ENCODE measurements around the gene PRKD1. TPM values are rescaled to one million over a fixed set of nuclear protein-coding genes. Genes with fewer than 3 reads are reported as not detected.
"Not testable (repeated sequence)": the region's sequence is repeated elsewhere in the genome, so short reads cannot be mapped to it uniquely, and the experiment has no call there.

The PRKD1 gene
- total RNA-seq, 1 donor from 2014 or later: 3.2 TPM

DNA sequence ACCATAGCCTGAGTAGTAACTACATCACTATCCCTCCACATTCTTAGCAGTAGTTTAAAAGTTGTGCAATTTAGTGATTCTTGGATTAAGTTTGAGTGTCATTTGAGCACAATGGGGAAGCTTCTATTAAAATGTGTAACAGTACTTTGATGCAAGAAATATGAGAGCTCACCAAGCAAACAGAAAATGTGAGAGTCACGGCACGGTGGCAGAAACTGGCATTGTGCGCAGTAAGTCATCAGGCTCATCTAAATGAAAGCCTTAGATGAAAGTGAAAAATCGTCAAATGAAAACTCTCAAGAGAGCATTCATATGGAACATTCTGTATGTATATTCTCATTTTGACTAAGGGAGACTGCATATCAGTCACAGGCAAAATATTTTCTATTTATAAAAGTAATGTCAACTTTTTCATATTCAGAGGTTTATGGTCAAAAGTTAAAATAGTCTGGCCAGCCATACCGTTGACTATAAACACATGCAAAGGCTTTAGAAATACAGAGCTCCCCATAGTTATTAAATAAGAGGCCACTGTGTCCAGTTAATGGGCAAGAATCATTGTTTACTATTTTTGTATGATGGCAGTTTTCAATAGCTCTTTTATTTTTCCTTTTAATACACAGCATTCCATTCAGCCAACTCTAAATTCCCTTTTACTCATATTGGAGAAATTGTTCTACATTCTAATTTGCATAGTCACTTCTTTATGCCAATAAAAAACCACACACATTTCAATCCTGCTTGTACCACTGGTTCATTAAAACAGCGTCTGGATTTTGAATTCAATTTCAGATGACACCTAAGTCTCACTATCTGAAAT, 167.9 kb downstream of the PRKD1 start:
- intact Hi-C loops (cut with DNase I): no loop called here
- no peak for ATAC-seq
- DNase-seq (ENCODE audit: missing footprints): no peak

DNA sequence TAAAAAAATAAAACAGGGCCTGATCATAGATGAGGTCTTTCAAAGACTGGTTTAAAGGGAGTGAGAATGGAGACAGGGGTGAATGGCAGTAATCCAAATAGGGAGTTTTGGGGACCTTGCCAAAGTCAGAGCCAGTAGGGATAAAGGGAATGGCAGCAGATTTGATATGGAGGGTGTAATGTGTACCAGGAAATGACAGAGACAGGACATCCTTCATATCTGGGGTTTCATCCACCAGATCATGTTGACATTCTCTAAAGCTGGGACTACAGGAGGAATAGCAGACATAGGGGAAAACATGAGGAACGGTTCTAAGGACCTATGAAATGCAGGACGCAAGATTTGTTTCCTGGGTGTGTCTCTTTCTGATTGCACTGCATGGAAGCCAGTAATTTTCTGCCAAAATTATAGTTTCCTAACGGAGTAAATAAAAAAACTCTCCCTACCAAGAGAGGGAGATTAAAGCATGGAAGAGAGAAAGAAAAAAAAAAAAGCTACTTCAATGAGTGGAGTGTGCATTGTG, 169.9 kb downstream of the PRKD1 start:
- ATAC-seq (peak; percentile 13), DNase-seq (ENCODE audit: missing footprints) (no peak)

DNA sequence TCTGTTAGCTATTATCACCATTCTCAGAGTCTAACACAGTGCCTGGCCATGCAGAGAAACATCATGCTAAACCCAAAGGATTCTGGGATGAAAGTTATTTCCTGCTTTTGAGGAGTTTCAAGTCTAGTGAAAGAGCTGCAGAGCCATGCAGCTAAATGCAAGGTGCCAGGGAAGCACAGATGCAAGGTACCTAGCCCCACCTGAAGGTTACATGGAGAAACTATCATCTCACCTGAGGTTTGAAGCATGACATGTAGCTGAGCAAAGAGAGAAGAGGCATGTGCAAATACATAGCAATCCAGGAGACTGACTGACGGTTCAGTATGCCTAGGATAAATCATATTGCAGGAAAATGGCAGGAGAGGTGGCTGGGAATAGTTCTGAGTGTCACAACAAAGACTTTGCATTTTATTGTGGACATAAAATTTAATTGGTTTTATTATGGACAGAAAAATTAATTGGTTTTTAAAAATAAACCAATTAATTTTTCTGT, 170.4 kb downstream of the PRKD1 start:
- intact Hi-C loops (cut with DNase I): no loop called here
- ATAC-seq (no peak), DNase-seq (ENCODE audit: missing footprints) (no peak)

More for the DNA sequence above, 169.9 kb downstream of the PRKD1 start:
- intact Hi-C loops (cut with DNase I): no loop called here

DNA sequence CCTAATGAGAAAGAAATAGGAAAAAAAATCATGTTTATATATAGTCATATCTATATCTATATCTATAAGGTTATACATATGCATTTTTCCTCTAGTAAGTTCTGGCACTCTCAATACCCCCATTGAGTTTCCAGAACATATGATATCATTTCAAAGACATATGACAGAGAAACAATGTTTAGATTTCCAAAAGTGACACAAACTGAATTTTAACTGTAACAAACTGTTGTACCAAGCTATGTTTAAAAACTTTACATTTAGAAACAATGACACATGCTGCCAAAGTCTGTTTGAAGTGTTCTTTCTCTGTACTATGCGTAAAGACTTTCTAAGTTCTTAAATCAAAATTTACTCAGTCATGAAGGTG, 171.6 kb downstream of the PRKD1 start:
- ATAC-seq (no peak), DNase-seq (ENCODE audit: missing footprints) (no peak)
- intact Hi-C loops (cut with DNase I): no loop called here

DNA sequence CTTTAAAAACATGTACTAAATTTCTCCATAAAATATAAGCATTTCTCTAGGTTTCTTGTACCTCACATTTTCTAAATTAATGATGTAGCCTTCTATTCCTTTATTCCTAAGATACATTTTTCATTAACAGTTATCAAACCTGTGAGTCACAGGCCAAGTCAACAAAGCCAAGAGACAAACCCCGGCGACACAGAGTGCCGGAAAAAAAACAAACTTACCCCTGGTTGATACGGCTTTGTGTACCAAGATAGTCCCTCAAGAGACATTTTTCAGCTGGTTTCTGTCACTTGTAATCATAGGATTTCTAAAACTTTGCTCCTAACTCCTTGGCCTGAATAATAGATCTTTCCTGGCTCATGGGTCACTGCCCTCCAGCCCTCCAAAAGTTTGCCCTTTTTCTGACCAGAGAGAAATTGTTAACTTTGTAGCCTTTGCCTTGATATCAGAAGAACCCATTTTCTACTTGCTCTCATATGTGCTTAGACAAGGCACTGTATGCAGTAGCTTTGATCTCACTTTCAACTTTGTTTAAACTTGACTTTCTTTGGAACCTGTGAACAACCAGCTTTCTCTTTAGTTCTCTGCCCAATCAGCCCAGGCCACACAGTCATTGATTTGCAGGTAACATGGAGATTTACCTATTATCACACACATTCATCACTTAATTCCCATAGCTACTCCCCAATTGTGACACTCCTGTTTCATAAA, 172.2 kb downstream of the PRKD1 start:
- intact Hi-C loops (cut with DNase I): no loop called here
- no peak for ATAC-seq
- DNase-seq (ENCODE audit: missing footprints): no peak

DNA sequence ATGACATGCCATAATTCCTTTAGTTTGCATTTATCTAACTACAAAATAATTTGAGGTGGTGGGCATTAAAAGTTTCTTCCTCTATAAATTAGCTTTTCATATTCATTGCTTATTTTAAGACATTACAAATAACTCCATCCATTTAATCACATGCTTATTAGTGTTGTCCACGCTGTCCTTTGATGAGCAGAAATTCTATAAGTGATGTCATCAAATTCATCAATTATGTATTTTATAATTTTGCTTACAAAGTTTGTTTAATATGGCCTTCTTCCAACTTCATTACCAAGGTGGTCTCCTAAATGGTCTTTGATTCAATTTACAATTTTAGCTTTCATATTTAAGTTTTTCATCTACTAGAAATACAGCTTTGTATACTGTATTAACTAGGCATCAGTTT, 173.5 kb downstream of the PRKD1 start:
- DNase-seq (ENCODE audit: missing footprints): no peak
- no peak for ATAC-seq
- intact Hi-C loops (cut with DNase I): no loop called here

DNA sequence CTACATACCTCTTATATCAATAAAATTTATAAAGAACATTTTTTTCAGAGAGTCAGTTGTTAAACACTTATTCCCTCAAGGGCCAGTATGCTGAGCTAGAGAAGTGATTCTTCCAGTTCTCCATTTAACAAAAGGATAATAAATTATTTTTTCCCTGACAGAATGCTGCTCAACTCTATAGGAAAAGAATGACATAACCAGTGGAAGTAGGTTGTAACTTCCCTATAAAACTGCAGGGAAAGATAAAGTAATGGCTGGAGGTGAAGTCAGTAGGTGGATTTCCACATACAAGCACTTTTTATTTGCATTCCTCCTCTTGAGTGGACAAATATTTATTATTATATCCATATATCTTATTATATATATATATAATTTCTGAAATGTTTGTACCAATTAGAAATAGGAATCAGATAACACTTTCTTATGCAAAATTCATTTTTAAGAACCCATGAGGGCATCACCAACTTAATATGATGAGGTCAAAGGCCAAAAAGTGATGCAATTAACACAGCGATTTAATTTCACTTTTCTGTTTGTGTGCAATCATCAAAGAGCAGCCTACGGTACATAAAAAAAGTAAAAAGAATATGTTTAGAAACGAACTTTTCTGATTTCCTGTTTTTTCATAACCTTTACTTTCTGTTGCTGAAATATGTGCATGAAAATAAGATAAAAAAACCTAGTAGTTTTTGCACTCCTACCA, 175.3 kb downstream of the PRKD1 start:
- intact Hi-C loops (cut with DNase I): no loop called here
- DNase-seq (ENCODE audit: missing footprints) (no peak), ATAC-seq (no peak)

DNA sequence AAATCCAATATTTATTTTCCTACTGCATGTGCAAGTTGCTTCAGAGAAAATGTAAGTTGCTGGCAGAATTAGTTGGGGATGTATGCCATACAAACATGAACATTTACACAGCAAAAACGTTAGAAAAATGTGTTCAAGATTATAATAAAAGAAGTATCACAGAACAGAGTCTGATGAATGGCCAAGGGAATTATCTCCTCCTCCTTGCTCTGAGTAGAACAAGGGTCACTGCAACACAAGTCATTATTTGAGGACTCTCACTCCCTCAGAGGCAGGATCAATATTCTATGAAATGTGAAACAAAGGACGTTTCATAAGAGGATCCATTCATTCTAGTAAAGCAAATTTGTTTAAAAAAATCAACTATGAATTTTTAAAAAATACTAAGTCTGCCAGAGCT, 177.8 kb downstream of the PRKD1 start:
- DNase-seq (ENCODE audit: missing footprints) (no peak), ATAC-seq (no peak)
- intact Hi-C loops (cut with DNase I): no loop called here

DNA sequence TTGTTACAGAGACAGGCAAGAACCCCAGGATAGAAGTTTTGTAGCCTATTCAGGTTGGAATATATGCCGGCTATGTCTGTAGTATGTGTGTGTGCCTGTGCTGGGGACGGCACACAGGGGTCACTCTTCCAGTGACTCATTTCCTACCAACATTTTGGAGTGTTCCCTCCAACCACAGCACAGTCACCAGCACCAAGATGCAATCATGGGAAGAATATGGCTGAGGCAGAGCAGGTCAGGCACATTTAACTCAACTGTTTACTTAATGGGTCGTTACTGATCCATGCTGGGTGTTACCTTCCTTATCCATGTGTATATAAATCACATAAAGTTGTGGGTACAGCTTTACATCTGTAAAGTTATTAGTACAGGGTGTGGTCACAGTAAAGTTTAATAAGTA, 178.3 kb downstream of the PRKD1 start:
- no peak for ATAC-seq
- intact Hi-C loops (cut with DNase I): no loop called here

DNA sequence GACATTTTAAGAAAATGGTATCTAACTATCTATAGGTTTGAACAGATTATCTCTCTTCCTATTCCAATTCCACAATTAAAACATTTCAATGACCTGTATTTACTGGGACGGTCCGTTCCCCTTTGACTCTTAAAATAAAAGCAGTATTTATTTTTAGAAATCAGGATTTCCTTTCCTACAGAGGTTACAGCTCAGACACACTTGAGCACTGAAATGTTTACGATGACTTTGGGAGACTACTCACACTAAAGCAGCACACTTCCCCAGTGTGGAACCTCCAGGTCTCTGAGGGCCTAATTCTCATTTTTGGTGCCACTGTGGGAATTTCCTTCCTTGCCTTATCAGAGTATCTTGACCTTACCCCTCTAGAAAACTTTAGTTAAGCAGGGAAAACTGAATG, 181.8 kb downstream of the PRKD1 start:
- DNase-seq (ENCODE audit: missing footprints) (no peak), ATAC-seq (no peak)
- intact Hi-C loops (cut with DNase I): no loop called here

More for the DNA sequence above, 178.3 kb downstream of the PRKD1 start:
- no peak for DNase-seq (ENCODE audit: missing footprints)

DNA sequence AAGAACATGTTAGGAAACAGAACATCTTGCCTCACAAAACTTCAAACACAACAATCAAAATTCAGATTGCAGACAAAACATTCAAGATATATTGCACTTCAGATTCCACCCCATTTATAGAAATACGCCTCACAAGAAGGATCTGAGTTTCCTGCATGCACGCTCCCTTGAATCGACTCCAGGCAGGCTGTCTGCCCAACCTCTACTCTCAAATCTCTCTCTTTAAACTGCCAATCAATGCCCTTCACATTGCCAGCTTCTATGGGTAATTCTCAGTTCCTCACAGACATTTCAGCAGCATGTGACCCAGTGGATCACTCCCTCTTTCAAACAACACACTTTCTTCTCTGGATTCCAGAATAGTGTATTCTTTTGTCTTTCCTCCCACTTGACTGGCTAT, 184.1 kb downstream of the PRKD1 start:
- no peak for ATAC-seq
- no peak for DNase-seq (ENCODE audit: missing footprints)
- intact Hi-C loops (cut with DNase I): loop anchor here (5.0 kb wide), 1 partner anchor 184 kb away; the partner anchor contains the start of gene PRKD1

DNA sequence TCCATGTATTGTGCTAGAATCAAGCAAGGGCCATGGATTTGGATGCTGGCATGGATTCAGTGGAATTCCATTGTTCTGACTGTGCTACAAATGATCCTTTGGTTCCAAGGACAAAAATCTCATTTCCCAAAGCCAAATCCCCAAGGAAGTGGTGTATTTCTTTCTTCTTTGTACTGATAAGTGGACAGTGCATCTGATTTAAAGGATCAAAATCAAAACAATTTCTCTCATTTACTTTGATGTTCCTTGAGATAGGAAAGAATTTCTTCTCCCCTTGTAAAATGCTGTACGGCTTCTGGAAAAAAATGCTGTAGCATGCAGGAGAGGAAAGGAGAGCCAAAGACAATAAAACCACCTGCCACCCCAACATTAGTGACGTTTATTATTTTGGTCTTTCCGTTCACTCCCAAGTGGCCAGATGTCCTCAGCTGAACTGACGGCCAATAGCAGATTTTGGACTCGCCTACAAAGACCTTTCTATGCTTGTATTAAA, 185.7 kb downstream of the PRKD1 start:
- DNase-seq (ENCODE audit: missing footprints): no peak
- intact Hi-C loops (cut with DNase I): loop anchor here (5.0 kb wide), 1 partner anchor 185 kb away; the partner anchor contains the start of gene PRKD1
- peak; percentile 65 for ATAC-seq

DNA sequence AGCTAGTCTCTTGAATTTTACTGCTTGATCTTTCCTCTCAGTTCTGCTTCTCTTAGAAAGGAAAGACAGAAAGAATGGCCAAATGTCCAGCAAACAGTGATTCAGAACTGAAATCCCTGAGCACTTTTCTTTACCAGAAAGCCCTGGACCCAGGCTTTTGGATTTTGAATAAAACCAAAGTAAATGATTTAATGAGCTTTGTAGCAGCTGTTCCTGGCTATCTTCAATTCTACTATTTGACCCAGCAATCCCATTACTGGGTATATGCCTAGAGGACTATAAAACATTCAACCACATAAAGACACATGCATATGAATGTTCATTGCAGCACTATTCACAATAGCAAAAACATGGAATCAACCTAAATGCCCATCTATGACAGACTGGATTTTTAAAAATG, 187.2 kb downstream of the PRKD1 start:
- intact Hi-C loops (cut with DNase I): loop anchor here (5.0 kb wide), 1 partner anchor 187 kb away; the partner anchor contains the start of gene PRKD1
- ATAC-seq: no peak
- DNase-seq (ENCODE audit: missing footprints): no peak

DNA sequence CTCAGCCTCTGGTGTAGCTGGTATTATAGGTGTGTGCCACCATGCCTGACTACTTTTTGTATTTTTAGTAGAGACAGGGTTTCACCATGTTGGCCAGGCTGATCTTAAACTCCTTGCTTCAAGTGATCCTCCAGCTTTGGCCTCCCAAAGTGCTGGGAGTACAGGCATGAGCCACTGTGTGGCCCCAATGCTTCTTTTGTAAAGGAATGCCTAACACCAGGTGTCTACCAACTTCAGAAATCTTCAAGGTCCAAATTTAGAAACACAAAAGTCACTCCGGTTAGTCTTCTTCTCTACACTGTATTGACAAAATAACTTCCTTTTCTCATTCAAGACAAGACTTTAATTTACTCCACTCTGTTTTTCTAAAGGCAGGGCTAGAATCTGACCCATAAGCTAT, 188.7 kb downstream of the PRKD1 start:
- DNase-seq (ENCODE audit: missing footprints): no peak
- no peak for ATAC-seq
- intact Hi-C loops (cut with DNase I): no loop called here

DNA sequence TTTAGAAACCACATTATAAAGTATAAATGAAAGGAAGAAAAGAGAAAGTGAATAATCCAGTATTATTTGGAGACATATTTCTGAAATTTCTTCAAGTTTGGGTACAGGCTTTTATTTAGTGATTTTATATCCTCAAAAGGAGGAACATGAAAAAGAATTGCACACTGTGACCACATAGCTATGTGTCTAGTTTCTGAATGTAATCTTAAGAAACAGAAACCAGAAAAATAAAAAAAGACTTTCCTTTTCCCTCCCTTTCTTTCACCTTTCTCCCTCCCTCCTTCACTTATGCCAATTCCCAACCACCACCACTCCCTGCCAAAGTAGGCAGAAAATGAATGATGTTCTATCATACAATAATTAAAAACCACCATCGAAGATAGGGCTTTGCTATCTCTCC, 189.6 kb downstream of the PRKD1 start:
- intact Hi-C loops (cut with DNase I): no loop called here
- no peak for ATAC-seq
- DNase-seq (ENCODE audit: missing footprints): no peak

DNA sequence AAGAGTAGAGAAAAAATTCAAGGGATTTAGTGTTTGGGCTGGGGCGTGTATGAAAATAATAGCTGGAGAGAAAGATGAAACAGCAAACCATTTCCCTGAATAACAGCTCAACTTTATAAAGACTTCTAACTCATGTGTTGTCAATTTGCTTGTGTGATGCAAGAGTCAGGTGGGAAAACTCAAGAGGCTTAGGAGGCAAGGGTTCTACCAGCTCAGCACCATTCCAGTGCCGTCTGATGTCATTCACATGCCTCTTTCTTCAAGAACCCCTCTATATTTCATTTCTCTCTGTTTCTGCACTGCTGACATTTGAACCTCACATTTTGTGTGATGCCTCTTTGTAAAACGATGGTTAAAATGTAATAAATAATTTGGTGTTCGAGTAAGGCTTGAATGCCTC, 192.2 kb downstream of the PRKD1 start:
- intact Hi-C loops (cut with DNase I): no loop called here
- no peak for ATAC-seq
- no peak for DNase-seq (ENCODE audit: missing footprints)

DNA sequence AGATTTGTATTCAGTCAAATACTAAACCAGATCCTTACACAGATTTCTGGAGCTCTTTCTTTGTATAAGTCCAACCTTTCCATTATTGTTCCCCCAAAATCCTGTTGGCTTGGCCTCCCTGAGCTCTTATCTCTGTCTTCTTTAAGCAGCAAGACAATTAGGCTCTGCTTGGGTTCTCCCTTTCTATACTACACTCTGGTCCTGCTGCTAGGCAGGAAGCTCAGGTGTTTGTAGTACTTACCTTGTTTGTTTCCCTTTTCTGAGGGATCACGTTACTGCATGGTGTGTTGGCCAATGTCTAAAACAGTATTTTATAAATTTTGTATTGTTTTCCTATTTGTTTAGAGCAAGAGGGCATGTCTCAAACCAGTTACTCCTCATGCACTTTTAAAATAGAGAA, 192.9 kb downstream of the PRKD1 start:
- DNase-seq (ENCODE audit: missing footprints) (no peak), ATAC-seq (no peak)
- intact Hi-C loops (cut with DNase I): no loop called here

DNA sequence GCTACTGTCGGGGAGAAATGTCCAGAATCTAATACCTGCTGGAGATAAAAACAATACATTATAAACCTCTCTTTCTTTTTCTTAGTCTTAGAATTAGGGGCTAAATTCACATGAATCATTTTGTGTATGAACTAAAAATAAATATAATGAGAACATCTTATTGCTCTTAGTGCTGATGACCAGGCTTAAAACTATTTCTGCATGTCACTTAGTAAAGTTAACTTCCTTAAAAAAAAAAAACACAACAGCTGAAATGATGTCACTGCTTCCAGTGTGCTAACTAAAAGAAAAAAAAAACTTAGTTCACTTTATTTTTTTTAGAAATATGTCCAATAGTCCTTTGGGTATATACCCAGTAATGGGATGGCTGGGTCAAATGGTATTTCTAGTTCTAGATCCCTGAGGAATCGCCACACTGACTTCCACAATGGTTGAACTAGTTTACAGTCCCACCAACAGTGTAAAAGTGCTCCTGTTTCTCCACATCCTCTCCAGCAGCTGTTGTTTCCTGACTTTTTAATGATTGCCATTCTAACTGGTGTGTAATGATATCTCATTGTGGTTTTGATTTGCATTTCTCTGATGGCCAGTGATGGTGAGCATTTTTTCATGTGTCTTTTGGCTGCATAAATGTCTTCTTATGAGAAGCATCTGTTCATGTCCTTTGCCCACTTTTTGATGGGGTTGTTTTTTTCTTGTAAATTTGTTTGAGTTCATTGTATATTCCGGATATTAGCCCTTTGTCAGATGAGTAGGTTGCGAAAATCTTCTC, 200.9 kb downstream of the PRKD1 start:
- DNase-seq (ENCODE audit: missing footprints); ATAC-seq; intact Hi-C loops (cut with DNase I): not testable (repeated sequence)
